Stimulated activated CD8-positive, alpha-beta memory T cell treated with anti-CD3 and anti-CD28 coated beads, Interleukin-15, amount 100 ng/mL, for 4 hours (primary cell): ENCODE measurements around the gene IQUB.
"Not testable (repeated sequence)": the region's sequence is repeated elsewhere in the genome, so short reads cannot be mapped to it uniquely, and the experiment has no call there.

Experiments used
- DNase-seq, 2 donors: peaks; one replicate each; pipeline ENCODE4 v3.0.0-alpha.2; 2020; ENCODE audit warnings: low read depth in 2 of 2

IQUB gene

GRCh38 chr7:123492485-123492884 is 41.9 kb downstream of the IQUB start:
- DNase-seq = no peak

DNA sequence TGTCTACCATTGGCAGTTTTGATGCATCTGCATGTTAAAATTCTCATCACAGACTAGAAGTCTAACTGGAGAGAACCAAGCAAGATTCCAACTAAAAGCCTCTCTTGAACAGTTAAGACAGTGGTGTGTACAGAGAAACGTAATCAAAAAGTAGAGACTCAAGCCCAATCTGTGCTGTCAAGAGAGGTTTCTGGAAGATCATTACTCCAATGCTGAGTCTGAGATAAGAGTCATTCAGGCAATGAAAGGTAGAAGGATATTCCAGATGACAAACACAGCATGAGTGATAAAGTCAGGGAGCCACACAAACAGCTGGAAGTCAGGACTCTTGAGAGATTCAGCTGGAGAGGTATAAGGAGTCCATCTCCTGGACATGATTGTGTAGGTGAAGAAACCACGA is 48.7 kb downstream of the IQUB start:
- DNase-seq = no peak

- no peak for DNase-seq
Observed at GRCh38 chr7:123485187-123485586, 49.2 kb downstream of the IQUB start.

GRCh38 chr7:123484199-123484598 is 50.2 kb downstream of the IQUB start:
- no peak for DNase-seq

GRCh38 chr7:123480107-123480506 is 54.3 kb downstream of the IQUB start:
- no peak for DNase-seq

DNA sequence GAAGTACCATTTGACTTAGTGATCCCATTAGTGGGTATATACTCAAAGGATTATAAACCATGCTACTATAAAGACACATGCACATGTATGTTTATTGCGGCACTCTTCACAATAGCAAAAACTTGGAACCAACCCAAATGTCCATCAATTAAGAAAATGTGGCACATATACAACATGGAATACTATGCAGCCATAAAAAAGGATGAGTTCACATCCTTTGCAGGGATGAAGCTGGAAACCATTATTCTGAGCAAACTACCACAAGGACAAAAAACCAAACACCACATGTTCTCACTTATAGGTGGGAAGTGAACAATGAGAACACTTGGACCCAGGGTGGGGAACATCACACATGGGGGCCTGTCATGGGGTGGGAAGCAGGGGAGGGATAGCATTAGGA is 56.3 kb downstream of the IQUB start:
- not testable (repeated sequence) for DNase-seq

- no peak for DNase-seq
Observed at GRCh38 chr7:123472750-123473445, 61.5 kb downstream of the IQUB start.

GRCh38 chr7:123472327-123472726 is 62.1 kb downstream of the IQUB start:
- no peak for DNase-seq

- no peak for DNase-seq
Observed at GRCh38 chr7:123468303-123468702, 66.1 kb downstream of the IQUB start.

DNA sequence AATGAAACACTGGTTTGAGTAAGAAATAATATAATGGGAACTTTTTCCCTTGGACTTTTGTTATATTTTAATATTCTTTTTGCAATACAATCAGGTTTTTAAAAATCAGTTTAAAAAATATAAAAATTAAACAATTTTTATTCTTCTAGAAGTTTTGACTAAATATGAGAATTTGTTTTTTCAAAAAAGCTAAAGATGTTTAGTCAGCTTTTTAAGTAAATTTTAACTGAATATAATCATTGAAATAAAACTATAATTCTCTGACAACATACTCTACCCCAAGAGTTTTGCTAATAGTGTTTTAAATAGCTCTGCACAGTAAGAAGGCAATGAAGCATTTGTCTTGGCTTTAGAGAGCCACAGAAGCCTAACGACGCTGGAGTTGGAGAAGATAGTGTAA is 70.5 kb downstream of the IQUB start:
- no peak for DNase-seq

GRCh38 chr7:123460616-123461015 is 73.8 kb downstream of the IQUB start:
- no peak for DNase-seq

DNA sequence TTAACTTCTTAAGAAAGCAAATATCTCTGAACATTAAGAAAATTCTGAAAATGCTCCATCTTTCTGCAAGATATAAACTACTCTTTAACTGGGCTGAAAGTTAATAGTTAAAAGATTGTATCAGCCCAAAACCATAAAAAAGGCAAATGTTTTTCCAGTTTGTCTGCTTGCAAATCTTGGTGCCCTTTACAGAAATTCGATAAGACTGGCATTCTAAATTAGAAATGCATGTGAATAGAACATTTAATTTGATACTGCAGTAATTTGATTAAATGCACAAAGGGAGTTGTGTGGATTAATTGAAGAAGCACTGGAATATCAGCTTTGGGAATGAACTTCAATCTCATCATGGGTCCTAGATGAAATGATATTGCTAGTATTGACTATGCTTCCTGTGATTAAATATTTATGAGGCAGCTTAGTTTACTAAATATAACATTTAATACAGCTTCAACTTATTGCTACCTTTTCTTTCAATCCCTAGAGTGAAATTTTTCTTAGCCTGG is 78.4 kb downstream of the IQUB start:
- no peak for DNase-seq

DNA sequence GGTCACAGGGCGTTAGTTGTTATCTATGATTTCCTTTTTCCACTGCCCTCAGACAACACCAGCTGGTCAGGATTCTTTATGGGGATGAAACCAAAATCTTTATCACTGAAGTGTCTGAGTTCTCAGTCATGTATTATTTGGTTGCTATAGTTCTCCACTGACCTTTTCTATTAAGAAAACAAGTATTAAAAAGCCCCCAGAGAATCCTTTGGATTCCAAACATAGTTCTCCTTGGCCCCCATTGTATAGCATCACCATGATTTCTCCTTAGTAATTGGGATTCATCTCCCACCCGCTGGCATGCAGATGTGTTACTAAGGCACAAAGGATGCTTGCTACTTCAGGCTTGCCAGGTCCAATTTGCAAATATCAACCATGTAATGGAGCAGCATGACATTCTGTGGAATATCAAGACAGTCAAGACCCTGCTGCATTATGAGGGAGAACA is 94.3 kb downstream of the IQUB start:
- DNase-seq = no peak

GRCh38 chr7:123439191-123439590 is 95.2 kb downstream of the IQUB start:
- DNase-seq = no peak

GRCh38 chr7:123437447-123437995 is 96.9 kb downstream of the IQUB start:
- DNase-seq = no peak

- DNase-seq = no peak
Observed at GRCh38 chr7:123435080-123435700, 99.2 kb downstream of the IQUB start.

DNA sequence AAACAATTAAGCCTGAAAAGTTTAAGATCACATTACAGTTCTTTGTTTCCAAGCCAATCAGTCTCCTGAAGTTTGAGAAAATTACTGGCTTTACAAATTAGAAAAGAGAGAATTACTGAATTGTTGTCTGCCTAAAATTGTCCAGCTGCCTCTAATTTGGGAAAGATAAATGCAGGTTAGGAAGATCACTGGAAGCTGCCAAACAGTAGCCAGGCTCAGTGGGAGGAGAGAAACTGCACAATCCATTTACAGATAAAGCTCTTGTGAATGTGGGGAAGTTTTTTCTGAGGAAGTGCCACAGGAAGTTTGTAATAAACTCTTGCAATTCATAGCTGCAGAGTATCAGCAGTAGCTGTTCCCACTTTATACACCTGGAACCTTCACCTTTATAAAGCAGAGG is 100.7 kb downstream of the IQUB start:
- DNase-seq = no peak

DNA sequence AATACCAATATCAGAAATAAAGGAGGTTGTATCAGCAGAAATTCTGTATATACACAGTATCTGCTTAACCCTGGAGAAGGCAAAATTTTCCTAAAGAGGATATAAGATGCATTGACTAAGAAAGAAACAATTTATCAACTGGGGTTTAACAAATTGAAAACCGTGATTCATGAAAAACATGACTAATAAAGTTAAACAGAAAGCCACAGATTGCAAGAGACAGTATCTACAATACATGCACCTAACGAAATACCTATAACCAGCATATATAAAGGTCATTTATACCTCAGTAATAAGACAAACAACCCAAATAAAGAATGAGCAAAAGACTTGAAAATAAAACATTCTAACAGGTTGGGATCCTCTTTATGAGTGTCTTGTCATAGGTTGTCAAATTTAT is 101.8 kb downstream of the IQUB start:
- DNase-seq = no peak

DNA sequence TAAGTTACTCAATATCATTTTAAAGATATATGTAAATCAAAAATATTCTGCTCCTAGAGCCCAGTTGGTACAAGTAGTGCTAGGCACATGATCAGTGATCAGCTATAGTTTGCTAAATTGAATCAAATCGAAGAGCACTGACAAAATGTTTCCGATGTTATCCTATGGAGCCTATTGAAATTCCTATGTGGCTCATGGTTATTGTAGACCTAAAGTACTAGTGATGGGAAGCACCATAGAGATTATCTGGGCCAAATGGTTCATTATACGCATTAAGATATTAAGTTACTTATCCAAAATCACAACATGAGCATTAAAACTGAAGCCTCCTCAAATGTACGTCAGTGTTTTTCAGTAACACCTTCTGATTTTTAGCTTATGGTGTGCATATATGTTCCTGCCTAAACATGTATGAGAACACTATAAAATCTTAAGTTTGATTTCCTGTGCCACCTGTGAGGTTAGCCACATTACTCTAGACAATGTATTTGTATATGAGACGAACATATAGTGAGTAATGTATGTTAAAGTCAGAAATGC is 103.2 kb downstream of the IQUB start:
- DNase-seq = no peak

GRCh38 chr7:123425246-123425645 is 109.1 kb downstream of the IQUB start:
- DNase-seq = no peak

- no peak for DNase-seq
Observed at GRCh38 chr7:123424463-123424862, 109.9 kb downstream of the IQUB start.

DNA sequence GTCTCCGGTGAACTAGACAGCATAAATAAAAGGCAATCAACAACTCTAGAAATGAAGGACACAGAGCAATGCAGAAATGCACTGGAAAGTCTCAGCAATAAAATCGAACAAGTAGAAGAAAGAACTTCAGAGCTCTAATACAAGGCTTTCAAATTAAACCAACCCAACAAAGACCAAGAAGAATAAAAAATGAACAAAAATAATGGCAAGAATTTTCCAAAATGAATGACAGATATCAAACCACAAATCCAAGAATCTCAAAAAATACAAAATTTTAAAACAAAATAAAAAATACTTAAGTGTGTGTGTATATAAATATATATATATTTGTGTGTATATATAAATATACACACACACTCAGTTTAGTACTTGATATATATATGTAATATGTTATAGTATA is 110.8 kb downstream of the IQUB start:
- no peak for DNase-seq

DNA sequence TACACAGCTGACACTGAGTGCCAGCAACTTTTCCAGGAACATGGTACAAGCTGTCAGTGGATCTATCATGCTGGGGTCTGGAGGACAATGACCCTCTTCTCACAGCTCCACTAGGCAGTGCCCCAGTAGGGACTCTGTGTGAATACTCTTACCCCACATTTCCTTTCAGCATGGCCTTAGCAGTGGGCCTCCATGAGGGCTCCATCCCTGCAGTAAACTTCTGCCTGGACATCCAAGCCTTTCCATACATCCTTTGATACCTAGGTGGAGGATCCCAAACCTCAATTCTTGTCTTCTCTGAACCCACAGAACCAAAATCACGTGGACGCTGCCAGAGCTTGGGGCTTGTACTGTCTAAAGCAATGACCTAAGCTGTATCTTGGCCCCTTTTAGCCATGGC is 116.8 kb downstream of the IQUB start:
- DNase-seq = no peak
